ENCODE results near the gene TM4SF4.

Gene TM4SF4

DNA sequence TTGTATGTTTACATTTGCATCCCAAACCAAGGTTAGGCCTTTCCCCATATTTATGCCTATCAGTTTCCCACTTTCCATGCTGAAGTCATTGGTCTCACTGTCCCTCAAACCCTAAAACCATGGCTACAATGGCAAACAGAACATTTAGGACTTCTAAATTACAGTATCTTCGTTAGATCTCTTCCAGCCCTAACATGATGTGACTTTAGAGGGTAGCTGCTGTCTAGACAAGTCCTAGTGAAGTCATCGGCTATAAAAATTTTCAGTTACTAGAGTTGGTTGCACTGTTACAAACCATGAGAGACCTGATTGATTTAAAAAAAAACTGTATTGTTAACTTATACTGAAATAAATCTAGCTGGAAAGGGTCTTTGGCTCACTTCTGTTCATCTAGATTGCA is 54.6 kb downstream of the TM4SF4 start:
- H4K20me1 ChIP-seq (ENCODE audit: insufficient read depth, low read length): no peaks in the 10 kb centered on the region
- TF ChIP-seq EZH2phosphoT487 (IDR thresholded peaks at IDR 0.05; ENCODE audit: low read depth): no peak
- TF ChIP-seq, protein P1, sequence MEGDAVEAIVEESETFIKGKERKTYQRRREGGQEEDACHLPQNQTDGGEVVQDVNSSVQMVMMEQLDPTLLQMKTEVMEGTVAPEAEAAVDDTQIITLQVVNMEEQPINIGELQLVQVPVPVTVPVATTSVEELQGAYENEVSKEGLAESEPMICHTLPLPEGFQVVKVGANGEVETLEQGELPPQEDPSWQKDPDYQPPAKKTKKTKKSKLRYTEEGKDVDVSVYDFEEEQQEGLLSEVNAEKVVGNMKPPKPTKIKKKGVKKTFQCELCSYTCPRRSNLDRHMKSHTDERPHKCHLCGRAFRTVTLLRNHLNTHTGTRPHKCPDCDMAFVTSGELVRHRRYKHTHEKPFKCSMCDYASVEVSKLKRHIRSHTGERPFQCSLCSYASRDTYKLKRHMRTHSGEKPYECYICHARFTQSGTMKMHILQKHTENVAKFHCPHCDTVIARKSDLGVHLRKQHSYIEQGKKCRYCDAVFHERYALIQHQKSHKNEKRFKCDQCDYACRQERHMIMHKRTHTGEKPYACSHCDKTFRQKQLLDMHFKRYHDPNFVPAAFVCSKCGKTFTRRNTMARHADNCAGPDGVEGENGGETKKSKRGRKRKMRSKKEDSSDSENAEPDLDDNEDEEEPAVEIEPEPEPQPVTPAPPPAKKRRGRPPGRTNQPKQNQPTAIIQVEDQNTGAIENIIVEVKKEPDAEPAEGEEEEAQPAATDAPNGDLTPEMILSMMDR (IDR thresholded peaks at IDR 0.05; ENCODE audit: low read depth, low read length): no peak
- no peak overlapping the region for H2AFZ ChIP-seq (ENCODE audit: low read depth, low read length)
- no peak overlapping the region for H3K9ac ChIP-seq (ENCODE audit: low read length)
- H3K27ac ChIP-seq (ENCODE audit: low read length): no peak overlapping the region
- peaks cover 7% of the 10 kb centered on the region; the same call in 1 of the 2 replicates for H3K27me3 ChIP-seq (ENCODE audit: low read depth, low read length)
- no peak overlapping the region for H3K4me3 ChIP-seq (ENCODE audit: low read length)
- peaks cover 11% of the 10 kb centered on the region; the same call in 1 of the 2 replicates for H3K4me1 ChIP-seq (ENCODE audit: low read length)
- H3K79me2 ChIP-seq (ENCODE audit: low read length): no peaks in the 10 kb centered on the region
- no peaks in the 10 kb centered on the region for H3K9me3 ChIP-seq (ENCODE audit: insufficient read depth, low read length)
- no peak overlapping the region for H3K4me2 ChIP-seq (ENCODE audit: low read length)
- H3K36me3 ChIP-seq (replicated peaks; ENCODE audit: low read depth, low read length): no peaks in the 10 kb centered on the region

DNA sequence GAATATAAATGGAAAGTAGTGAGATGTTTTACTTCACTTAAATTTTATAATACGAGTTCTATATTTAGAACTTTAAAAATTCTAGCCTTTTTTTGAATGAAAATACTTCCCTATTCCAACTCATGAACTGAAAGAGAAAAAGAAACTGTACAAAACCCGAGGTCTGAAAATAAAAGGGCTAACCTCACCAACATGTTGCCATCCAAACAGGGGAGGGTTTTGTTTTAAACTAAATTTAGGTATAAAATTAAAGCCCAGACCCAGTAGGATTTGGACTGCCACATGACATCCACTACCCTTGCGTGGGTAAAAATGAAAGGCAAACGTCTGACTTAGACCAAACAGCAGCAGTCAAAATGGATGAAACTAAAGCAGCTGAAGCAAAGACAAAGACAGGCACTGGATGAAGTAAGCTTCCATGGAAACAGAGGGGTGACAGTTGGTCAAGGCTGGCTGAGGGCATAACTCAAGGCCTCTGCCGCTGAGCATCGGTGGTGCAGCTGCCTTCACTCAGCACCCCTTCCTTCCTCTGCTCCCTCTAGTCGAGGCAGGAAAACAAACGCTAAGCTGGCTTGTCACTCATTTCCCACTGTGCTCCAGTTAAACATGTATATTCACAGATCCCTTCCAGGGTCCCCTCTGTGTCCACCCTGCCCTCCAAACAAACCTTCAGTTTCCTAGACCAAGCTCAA is 58.1 kb downstream of the TM4SF4 start:
- Histone ChIP-seq H3K4me2 (ENCODE audit: low read length) (peak overlapping the region; percentile 50), H4K20me1 (ENCODE audit: insufficient read depth, low read length) (no peaks in the 10 kb centered on the region), H3K27me3 (ENCODE audit: low read depth, low read length) (0 out of 2 replicates have a peak, but pooled peaks cover 3% of the 10 kb centered on the region), H3K27ac (ENCODE audit: low read length) (no peak overlapping the region), H3K79me2 (ENCODE audit: low read length) (no peaks in the 10 kb centered on the region), H3K9me3 (ENCODE audit: insufficient read depth, low read length) (no peaks in the 10 kb centered on the region), H3K36me3 (replicated peaks; ENCODE audit: low read depth, low read length) (no peaks in the 10 kb centered on the region), H3K4me1 (ENCODE audit: low read length) (peaks cover 11% of the 10 kb centered on the region; the same call in 1 of the 2 replicates), H2AFZ (ENCODE audit: low read depth, low read length) (peak overlapping the region; percentile 47; the same call in 1 of the 2 replicates), H3K9ac (ENCODE audit: low read length) (no peak overlapping the region), H3K4me3 (ENCODE audit: low read length) (peak overlapping the region; percentile 23)
- no peak for TF ChIP-seq EZH2phosphoT487 (IDR thresholded peaks at IDR 0.05; ENCODE audit: low read depth)
- TF ChIP-seq, protein P1 (IDR thresholded peaks at IDR 0.05; ENCODE audit: low read depth, low read length): no peak

DNA sequence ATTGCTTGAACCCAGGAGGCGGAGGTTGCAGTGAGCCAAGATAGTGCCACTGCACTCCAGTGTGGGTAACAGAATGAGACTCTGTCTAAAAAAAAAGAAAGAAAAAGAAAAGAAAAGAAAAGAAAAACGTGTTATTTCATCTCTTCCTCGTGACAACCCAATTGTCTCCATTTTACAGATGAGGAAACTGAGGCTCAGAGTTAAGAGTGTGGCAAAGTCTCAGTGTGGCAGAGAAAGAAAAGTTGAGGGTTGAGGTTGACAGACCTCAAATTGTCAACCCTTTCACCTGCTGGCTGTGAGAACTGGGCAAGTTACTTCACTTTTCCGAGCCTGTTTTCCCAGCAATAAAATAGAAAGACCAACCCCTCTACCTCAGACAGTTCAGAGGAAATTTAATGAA is 59.6 kb downstream of the TM4SF4 start:
- H3K9ac ChIP-seq (ENCODE audit: low read length): no peak overlapping the region
- H3K9me3 ChIP-seq (ENCODE audit: insufficient read depth, low read length): no peaks in the 10 kb centered on the region
- TF ChIP-seq EZH2phosphoT487 (IDR thresholded peaks at IDR 0.05; ENCODE audit: low read depth): no peak
- TF ChIP-seq, protein P1 (IDR thresholded peaks at IDR 0.05; ENCODE audit: low read depth, low read length): no peak
- no peaks in the 10 kb centered on the region for H3K79me2 ChIP-seq (ENCODE audit: low read length)
- H3K36me3 ChIP-seq (replicated peaks; ENCODE audit: low read depth, low read length): no peaks in the 10 kb centered on the region
- H2AFZ ChIP-seq (ENCODE audit: low read depth, low read length): no peak overlapping the region
- no peak overlapping the region for H3K4me3 ChIP-seq (ENCODE audit: low read length)
- no peak overlapping the region for H3K27ac ChIP-seq (ENCODE audit: low read length)
- 0 out of 2 replicates have a peak, but pooled peaks cover 3% of the 10 kb centered on the region for H3K27me3 ChIP-seq (ENCODE audit: low read depth, low read length)
- H4K20me1 ChIP-seq (ENCODE audit: insufficient read depth, low read length): no peaks in the 10 kb centered on the region
- H3K4me1 ChIP-seq (ENCODE audit: low read length): peaks cover 11% of the 10 kb centered on the region; the same call in 1 of the 2 replicates
- H3K4me2 ChIP-seq (ENCODE audit: low read length): no peak overlapping the region

DNA sequence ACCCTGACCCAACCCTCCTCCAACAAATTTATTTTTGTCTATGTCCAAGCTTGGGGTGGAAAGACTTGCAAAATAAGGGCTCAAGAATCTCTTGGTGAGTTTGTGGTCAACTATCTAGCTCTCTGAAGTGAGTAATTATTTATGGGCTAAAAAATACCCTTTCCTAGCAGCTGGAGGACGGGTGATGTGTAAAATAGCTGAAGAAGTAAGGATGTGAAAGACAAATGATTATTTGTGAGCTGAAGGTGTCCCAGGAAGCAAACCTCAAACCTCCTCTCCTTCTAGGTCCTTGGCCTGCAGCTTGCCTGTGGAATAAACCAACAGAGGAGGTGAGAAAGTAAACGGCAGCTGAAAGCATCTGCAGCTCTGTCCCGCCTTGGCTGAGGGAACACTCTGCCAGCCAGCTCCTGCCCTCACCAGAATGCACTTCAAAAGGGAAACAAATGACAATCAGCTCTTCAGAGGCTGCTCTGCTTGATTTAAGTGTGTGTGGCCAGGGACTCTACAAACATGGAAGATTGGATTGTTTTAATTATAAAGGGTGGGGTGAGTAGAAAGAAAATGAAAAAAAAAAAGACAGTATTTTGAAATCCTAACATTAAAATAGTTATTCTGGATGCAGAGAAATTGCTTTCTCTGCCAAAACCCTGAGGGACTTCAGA is 60.3 kb downstream of the TM4SF4 start:
- no peak overlapping the region for H3K4me3 ChIP-seq (ENCODE audit: low read length)
- peaks cover 11% of the 10 kb centered on the region; the same call in 1 of the 2 replicates for H3K4me1 ChIP-seq (ENCODE audit: low read length)

More for the DNA sequence above, 60.3 kb downstream of the TM4SF4 start:
- H3K79me2 ChIP-seq (ENCODE audit: low read length): no peaks in the 10 kb centered on the region
- H3K9me3 ChIP-seq (ENCODE audit: insufficient read depth, low read length): no peaks in the 10 kb centered on the region
- H3K27me3 ChIP-seq (ENCODE audit: low read depth, low read length): 0 out of 2 replicates have a peak, but pooled peaks cover 3% of the 10 kb centered on the region
- no peak overlapping the region for H3K4me2 ChIP-seq (ENCODE audit: low read length)
- no peak for TF ChIP-seq EZH2phosphoT487 (IDR thresholded peaks at IDR 0.05; ENCODE audit: low read depth)
- TF ChIP-seq, protein P1 (IDR thresholded peaks at IDR 0.05; ENCODE audit: low read depth, low read length): no peak
- no peaks in the 10 kb centered on the region for H3K36me3 ChIP-seq (replicated peaks; ENCODE audit: low read depth, low read length)
- H3K27ac ChIP-seq (ENCODE audit: low read length): no peak overlapping the region
- no peaks in the 10 kb centered on the region for H4K20me1 ChIP-seq (ENCODE audit: insufficient read depth, low read length)
- no peak overlapping the region for H3K9ac ChIP-seq (ENCODE audit: low read length)
- no peak overlapping the region for H2AFZ ChIP-seq (ENCODE audit: low read depth, low read length)
